GM23248 (cell line): ENCODE data around the gene CASS4. TPM values are rescaled to one million over a fixed set of nuclear protein-coding genes. Genes with fewer than 3 reads are reported as not detected.

ENCODE experiments used
- DNase-seq: peaks from one replicate; pipeline ENCODE4 v3.0.0-alpha.2; 2015
- H2AFZ ChIP-seq: fragments of 200-600 bp; sonication (generic); 2 replicates; pipeline ENCODE4 v1.6.1; 2016; ENCODE audit warnings: antibody characterized with exemption
- H3F3A ChIP-seq: fragments of 200-600 bp; sonication (generic); 2 replicates; pipeline ENCODE4 v1.6.1; 2016; ENCODE audit warnings: mild to moderate bottlenecking, antibody characterized with exemption, mixed run types; ENCODE audit not compliant: insufficient read depth
- H3K27ac ChIP-seq: fragments of 200-600 bp; sonication (generic); 2 replicates; pipeline ENCODE4 v1.5.1; 2016; ENCODE audit warnings: mild to moderate bottlenecking
- H3K27me3 ChIP-seq: fragments of 200-600 bp; sonication (generic); replicated peaks from 2 replicates; pipeline ENCODE4 v1.6.1; 2016; ENCODE audit warnings: mild to moderate bottlenecking; ENCODE audit not compliant: insufficient read depth
- H3K36me3 ChIP-seq: fragments of 200-600 bp; sonication (generic); 2 replicates; pipeline ENCODE4 v1.6.1; 2016; ENCODE audit warnings: low read depth, mild to moderate bottlenecking
- H3K4me1 ChIP-seq: fragments of 200-600 bp; sonication (generic); 2 replicates; pipeline ENCODE4 v1.6.1; 2016; ENCODE audit warnings: mild to moderate bottlenecking; ENCODE audit not compliant: insufficient read depth
- H3K4me2 ChIP-seq: fragments of 200-600 bp; sonication (generic); one replicate; pipeline ENCODE4 v1.6.1; 2016; ENCODE audit warnings: mild to moderate bottlenecking; ENCODE audit not compliant: unreplicated experiment
- H3K4me3 ChIP-seq: fragments of 200-600 bp; sonication (generic); 2 replicates; pipeline ENCODE4 v1.5.1; 2016; ENCODE audit warnings: mild to moderate bottlenecking
- H3K79me2 ChIP-seq: fragments of 200-600 bp; sonication (generic); 2 replicates; pipeline ENCODE4 v1.6.1; 2016; ENCODE audit warnings: mild to moderate bottlenecking; ENCODE audit not compliant: insufficient read depth
- H3K9ac ChIP-seq: fragments of 200-600 bp; sonication (generic); 2 replicates; pipeline ENCODE4 v1.6.1; 2016; ENCODE audit warnings: mild to moderate bottlenecking
- H3K9me2 ChIP-seq: fragments of 200-600 bp; sonication (generic); 2 replicates; pipeline ENCODE4 v1.6.1; 2016; ENCODE audit warnings: mixed run types, mild to moderate bottlenecking, moderate library complexity; ENCODE audit not compliant: insufficient read depth
- H3K9me3 ChIP-seq: fragments of 200-600 bp; sonication (generic); one replicate; pipeline ENCODE4 v1.6.1; 2017; ENCODE audit warnings: low read depth
- H4K20me1 ChIP-seq: fragments of 200-600 bp; sonication (generic); 2 replicates; pipeline ENCODE4 v1.6.0; 2016; ENCODE audit not compliant: insufficient read depth
- EZH2 ChIP-seq: fragments of 200-600 bp; sonication (generic); IDR thresholded peaks from 2 replicates; pipeline ENCODE4 v1.6.1; 2018; ENCODE audit warnings: antibody characterized with exemption, mild to moderate bottlenecking; ENCODE audit not compliant: insufficient read depth, poor library complexity, severe bottlenecking
- EZH2phosphoT487 ChIP-seq: fragments of 200-600 bp; sonication (generic); IDR thresholded peaks from 2 replicates; pipeline ENCODE4 v1.6.1; 2018; ENCODE audit warnings: antibody characterized with exemption, moderate library complexity, mild to moderate bottlenecking, low read depth; ENCODE audit not compliant: insufficient read depth
- WGBS, 2 experiments: methylation state at CpG; one replicate each; pipeline ENCODE4 v1.1.6; 2015 to 2017; ENCODE audit warnings: low lambda C conversion rate in 2 of 2, low coverage in 1 of 2; ENCODE audit errors: missing lambda C conversion rate in 2 of 2; 5-methylcytosine and 5-hydroxymethylcytosine counted together
- in situ Hi-C: fragments of 300-500 bp; cut with MboI; formaldehyde crosslinking; loops from 2 replicates; pipeline ENCODE4 v1.15.0; 2020
- polyA plus RNA-seq: library from polyadenylated mRNA; unstranded; fragments of >200 nt; fragmentation: Nextera tagmentation; extraction: Ambion mirVana; gene quantifications from 2 replicates; pipeline ENCODE4 v1.2.1, GENCODE V29; 2016
- total RNA-seq: library from RNA; depleted of rRNA; stranded (reverse); fragments of >200 nt; shearing (Covaris generic); gene quantifications from 2 replicates; pipeline ENCODE4 v1.2.3, GENCODE V29; 2014

CASS4 gene
- total and polyA plus RNA-seq, 2 experiments from 2014 or later: 10.4 to 19.2 TPM

DNA sequence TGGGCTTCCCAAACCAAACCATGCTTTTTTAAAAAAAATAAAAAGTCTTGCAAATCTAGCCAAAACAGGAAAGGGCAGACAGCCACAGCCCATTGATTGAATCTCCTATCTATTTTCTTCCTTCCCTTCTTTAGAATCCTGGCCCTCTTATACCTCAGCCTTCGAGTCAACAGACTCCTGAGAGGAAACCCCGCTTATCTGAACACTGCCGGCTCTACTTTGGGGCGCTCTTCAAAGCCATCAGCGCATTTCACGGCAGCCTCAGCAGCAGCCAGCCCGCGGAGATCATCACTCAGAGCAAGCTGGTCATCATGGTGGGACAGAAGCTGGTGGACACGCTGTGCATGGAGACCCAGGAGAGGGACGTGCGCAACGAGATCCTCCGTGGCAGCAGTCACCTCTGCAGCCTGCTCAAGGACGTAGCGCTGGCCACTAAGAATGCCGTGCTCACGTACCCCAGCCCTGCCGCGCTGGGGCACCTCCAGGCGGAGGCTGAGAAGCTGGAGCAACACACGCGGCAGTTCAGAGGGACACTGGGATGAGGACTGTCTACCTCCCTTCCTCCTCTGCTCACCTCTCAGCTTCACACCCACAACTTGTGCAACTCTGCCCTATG lies 46.3 kb downstream of the CASS4 start:
- Histone ChIP-seq H2AFZ (no peak overlapping the region), H3K9me2 (no peaks in the 10 kb centered on the region), H3K9ac (no peak overlapping the region), H3K9me3 (no peaks in the 10 kb centered on the region), H3K4me2 (no peak overlapping the region), H3K36me3 (peaks cover 6% of the 10 kb centered on the region; the same call in 1 of the 2 replicates), H3K4me3 (no peak overlapping the region), H3K79me2 (no peaks in the 10 kb centered on the region), H3K27me3 (no peaks in the 10 kb centered on the region), H4K20me1 (no peaks in the 10 kb centered on the region), H3K4me1 (no peaks in the 10 kb centered on the region), H3F3A (no peaks in the 10 kb centered on the region), H3K27ac (no peak overlapping the region)
- no peak for TF ChIP-seq EZH2phosphoT487
- WGBS, 2 experiments: 77% methylated on average over 22 of the region's 22 CpGs
- in situ Hi-C loops: no loop called here
- DNase-seq: no peak

DNA sequence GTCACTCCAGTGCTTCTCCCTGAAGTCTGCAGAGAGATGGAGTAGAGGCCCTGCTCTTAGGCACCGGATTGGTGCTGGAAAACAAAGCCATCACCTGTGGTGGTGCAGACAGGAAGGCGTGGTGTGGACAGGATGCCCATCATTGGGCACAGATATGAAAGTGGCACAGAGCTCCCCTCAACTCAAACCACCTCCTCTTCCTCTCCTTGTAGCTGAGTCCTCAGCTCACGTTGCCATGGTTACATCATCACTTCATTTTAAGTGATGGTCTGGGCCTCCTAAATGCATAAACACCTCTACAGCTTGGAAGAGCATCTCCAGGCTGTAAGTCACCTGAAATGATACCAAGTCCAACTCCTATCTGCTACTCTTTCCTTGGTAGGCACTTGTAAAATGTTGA lies 48.4 kb downstream of the CASS4 start:
- no peak for DNase-seq
- Histone ChIP-seq H3K9ac (no peak overlapping the region), H3K36me3 (peaks cover 6% of the 10 kb centered on the region; the same call in 1 of the 2 replicates), H3K9me2 (no peaks in the 10 kb centered on the region), H3K27me3 (no peaks in the 10 kb centered on the region), H3K4me2 (no peak overlapping the region), H3K79me2 (no peaks in the 10 kb centered on the region), H3K4me3 (no peak overlapping the region), H3K9me3 (no peaks in the 10 kb centered on the region), H3K27ac (no peak overlapping the region), H3K4me1 (no peaks in the 10 kb centered on the region), H3F3A (no peaks in the 10 kb centered on the region), H2AFZ (no peak overlapping the region), H4K20me1 (no peaks in the 10 kb centered on the region)
- WGBS, 2 experiments: 45 to 46% methylated on average over 3 of the region's 3 CpGs
- TF ChIP-seq EZH2: no peak
- TF ChIP-seq EZH2phosphoT487: no peak
- in situ Hi-C loops: no loop called here

DNA sequence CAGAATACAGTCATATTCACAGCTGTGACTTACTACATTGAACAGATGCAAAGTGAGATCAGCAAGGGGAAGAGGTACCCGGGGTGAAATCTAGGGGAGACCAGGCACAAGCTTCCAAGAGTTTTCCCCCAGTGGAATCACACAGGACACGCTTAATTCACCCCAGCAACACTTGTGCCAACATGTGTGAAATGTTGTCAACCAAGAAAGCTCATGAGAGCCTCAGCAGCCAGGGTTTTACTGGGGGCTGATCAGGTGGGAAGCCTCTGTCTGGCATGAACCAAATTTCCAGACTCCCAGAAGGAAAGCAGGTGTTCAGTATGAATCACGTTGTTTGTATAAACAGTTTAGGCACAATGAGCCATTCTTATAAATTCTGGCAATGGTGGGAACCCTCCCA lies 49.5 kb downstream of the CASS4 start:
- Histone ChIP-seq H3K27me3 (no peaks in the 10 kb centered on the region), H3K9me2 (no peaks in the 10 kb centered on the region), H3K36me3 (peaks cover 6% of the 10 kb centered on the region; the same call in 1 of the 2 replicates), H3K4me1 (no peaks in the 10 kb centered on the region), H3K79me2 (no peaks in the 10 kb centered on the region), H3K27ac (no peak overlapping the region), H3K4me3 (no peak overlapping the region), H4K20me1 (no peaks in the 10 kb centered on the region), H3K4me2 (no peak overlapping the region), H3F3A (0 out of 2 replicates have a peak, but pooled peaks cover 3% of the 10 kb centered on the region), H3K9ac (no peak overlapping the region), H2AFZ (no peak overlapping the region), H3K9me3 (no peaks in the 10 kb centered on the region)
- TF ChIP-seq EZH2: no peak
- no peak for TF ChIP-seq EZH2phosphoT487
- DNase-seq: no peak
- 31 to 48% methylated on average over 3 of the region's 3 CpGs for WGBS, 2 experiments
- in situ Hi-C loops: no loop called here

DNA sequence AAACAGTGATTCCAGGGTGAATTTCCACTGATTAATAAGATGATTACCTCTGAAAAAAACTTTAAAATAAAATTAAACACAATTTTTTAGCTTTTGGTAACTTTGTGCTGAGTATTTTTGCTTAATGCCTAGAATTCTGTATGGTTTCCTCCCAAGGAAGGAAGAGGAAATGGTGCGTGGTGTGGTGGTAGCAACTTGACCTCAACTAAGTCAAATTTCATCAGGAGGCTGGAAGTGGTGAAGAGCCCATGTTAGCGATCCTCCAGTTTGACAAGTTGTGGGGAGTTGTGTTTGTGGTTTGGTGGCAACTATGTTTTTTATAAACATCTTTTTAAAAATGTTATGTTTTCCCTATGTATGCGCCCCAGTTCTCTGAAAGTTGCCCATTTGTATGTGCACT lies 51.4 kb downstream of the CASS4 start:
- Histone ChIP-seq H3F3A (peaks cover 13% of the 10 kb centered on the region; the same call in 1 of the 2 replicates), H3K9me2 (no peaks in the 10 kb centered on the region), H3K36me3 (peaks cover 6% of the 10 kb centered on the region; the same call in 1 of the 2 replicates), H4K20me1 (no peaks in the 10 kb centered on the region), H3K27ac (no peak overlapping the region), H2AFZ (no peak overlapping the region), H3K79me2 (peaks cover under 1% of the 10 kb centered on the region), H3K9ac (no peak overlapping the region), H3K4me1 (peaks cover 8% of the 10 kb centered on the region), H3K27me3 (no peaks in the 10 kb centered on the region), H3K4me2 (no peak overlapping the region), H3K9me3 (no peaks in the 10 kb centered on the region), H3K4me3 (no peak overlapping the region)
- 86 to 93% methylated on average over 3 of the region's 3 CpGs for WGBS, 2 experiments
- no peak for DNase-seq
- in situ Hi-C loops: no loop called here
- no peak for TF ChIP-seq EZH2phosphoT487
- no peak for TF ChIP-seq EZH2
